ENCODE measurements around the gene RASGEF1B.
"Not testable (repeated sequence)": the region's sequence is repeated elsewhere in the genome, so short reads cannot be mapped to it uniquely, and the experiment has no call there.

The RASGEF1B gene

GRCh38 chr4:81422595-81422994 is 49.1 kb downstream of the RASGEF1B start:
- H3K27me3 ChIP-seq (replicated peaks; ENCODE audit: control insufficient read depth, insufficient read depth, low read length, poor library complexity, severe bottlenecking) = no peaks in the 10 kb centered on the region
- H3K4me1 ChIP-seq (ENCODE audit: control insufficient read depth, insufficient read depth, low read length, poor library complexity, severe bottlenecking) = no peaks in the 10 kb centered on the region
- no peaks in the 10 kb centered on the region for H3K9me3 ChIP-seq (ENCODE audit: control insufficient read depth, low read length)
- H3K36me3 ChIP-seq (ENCODE audit: control insufficient read depth, insufficient read depth, low read length) = no peaks in the 10 kb centered on the region
- no peak overlapping the region for H3K27ac ChIP-seq (ENCODE audit: insufficient read depth, low read length, poor library complexity, severe bottlenecking)
- DNase-seq = no peak
- no peak overlapping the region for H3K4me3 ChIP-seq (ENCODE audit: insufficient read depth, low read depth, low read length, poor library complexity, severe bottlenecking)

- H3K27ac ChIP-seq (ENCODE audit: insufficient read depth, low read length, poor library complexity, severe bottlenecking) = no peak overlapping the region
- H3K27me3 ChIP-seq (replicated peaks; ENCODE audit: control insufficient read depth, insufficient read depth, low read length, poor library complexity, severe bottlenecking) = no peaks in the 10 kb centered on the region
- no peaks in the 10 kb centered on the region for H3K36me3 ChIP-seq (ENCODE audit: control insufficient read depth, insufficient read depth, low read length)
- H3K9me3 ChIP-seq (ENCODE audit: control insufficient read depth, low read length) = no peaks in the 10 kb centered on the region
- no peak for DNase-seq
- H3K4me1 ChIP-seq (ENCODE audit: control insufficient read depth, insufficient read depth, low read length, poor library complexity, severe bottlenecking) = no peaks in the 10 kb centered on the region
- H3K4me3 ChIP-seq (ENCODE audit: insufficient read depth, low read depth, low read length, poor library complexity, severe bottlenecking) = no peak overlapping the region
These were observed 50.1 kb downstream of the RASGEF1B start for GRCh38 chr4:81421346-81422218.

- H3K27me3 ChIP-seq (replicated peaks; ENCODE audit: control insufficient read depth, insufficient read depth, low read length, poor library complexity, severe bottlenecking) = no peaks in the 10 kb centered on the region
- no peak for DNase-seq
- no peak overlapping the region for H3K4me3 ChIP-seq (ENCODE audit: insufficient read depth, low read depth, low read length, poor library complexity, severe bottlenecking)
- no peaks in the 10 kb centered on the region for H3K4me1 ChIP-seq (ENCODE audit: control insufficient read depth, insufficient read depth, low read length, poor library complexity, severe bottlenecking)
- no peaks in the 10 kb centered on the region for H3K36me3 ChIP-seq (ENCODE audit: control insufficient read depth, insufficient read depth, low read length)
- H3K27ac ChIP-seq (ENCODE audit: insufficient read depth, low read length, poor library complexity, severe bottlenecking) = no peak overlapping the region
- H3K9me3 ChIP-seq (ENCODE audit: control insufficient read depth, low read length) = no peaks in the 10 kb centered on the region
These were observed 53.1 kb downstream of the RASGEF1B start for GRCh38 chr4:81418572-81418971.

GRCh38 chr4:81412946-81413495 is 58.7 kb downstream of the RASGEF1B start:
- H3K4me1 ChIP-seq (ENCODE audit: control insufficient read depth, insufficient read depth, low read length, poor library complexity, severe bottlenecking) = no peaks in the 10 kb centered on the region
- H3K27me3 ChIP-seq (replicated peaks; ENCODE audit: control insufficient read depth, insufficient read depth, low read length, poor library complexity, severe bottlenecking) = no peaks in the 10 kb centered on the region
- no peak overlapping the region for H3K4me3 ChIP-seq (ENCODE audit: insufficient read depth, low read depth, low read length, poor library complexity, severe bottlenecking)
- no peak overlapping the region for H3K27ac ChIP-seq (ENCODE audit: insufficient read depth, low read length, poor library complexity, severe bottlenecking)
- no peaks in the 10 kb centered on the region for H3K36me3 ChIP-seq (ENCODE audit: control insufficient read depth, insufficient read depth, low read length)
- DNase-seq = no peak
- no peaks in the 10 kb centered on the region for H3K9me3 ChIP-seq (ENCODE audit: control insufficient read depth, low read length)

- H3K4me1 ChIP-seq (ENCODE audit: control insufficient read depth, insufficient read depth, low read length, poor library complexity, severe bottlenecking) = no peaks in the 10 kb centered on the region
- DNase-seq = no peak
- no peak overlapping the region for H3K4me3 ChIP-seq (ENCODE audit: insufficient read depth, low read depth, low read length, poor library complexity, severe bottlenecking)
- no peaks in the 10 kb centered on the region for H3K9me3 ChIP-seq (ENCODE audit: control insufficient read depth, low read length)
- H3K27ac ChIP-seq (ENCODE audit: insufficient read depth, low read length, poor library complexity, severe bottlenecking) = no peak overlapping the region
- H3K36me3 ChIP-seq (ENCODE audit: control insufficient read depth, insufficient read depth, low read length) = no peaks in the 10 kb centered on the region
- H3K27me3 ChIP-seq (replicated peaks; ENCODE audit: control insufficient read depth, insufficient read depth, low read length, poor library complexity, severe bottlenecking) = no peaks in the 10 kb centered on the region
These were observed 61.0 kb downstream of the RASGEF1B start for GRCh38 chr4:81410680-81411079.

- H3K36me3 ChIP-seq (ENCODE audit: control insufficient read depth, insufficient read depth, low read length) = no peaks in the 10 kb centered on the region
These were observed 61.9 kb downstream of the RASGEF1B start for GRCh38 chr4:81409836-81410235.

GRCh38 chr4:81408341-81408740 is 63.4 kb downstream of the RASGEF1B start:
- DNase-seq = no peak
- H3K4me1 ChIP-seq (ENCODE audit: control insufficient read depth, insufficient read depth, low read length, poor library complexity, severe bottlenecking) = no peaks in the 10 kb centered on the region
- no peaks in the 10 kb centered on the region for H3K27me3 ChIP-seq (replicated peaks; ENCODE audit: control insufficient read depth, insufficient read depth, low read length, poor library complexity, severe bottlenecking)
- no peaks in the 10 kb centered on the region for H3K9me3 ChIP-seq (ENCODE audit: control insufficient read depth, low read length)
- no peaks in the 10 kb centered on the region for H3K36me3 ChIP-seq (ENCODE audit: control insufficient read depth, insufficient read depth, low read length)
- H3K4me3 ChIP-seq (ENCODE audit: insufficient read depth, low read depth, low read length, poor library complexity, severe bottlenecking) = no peak overlapping the region
- no peak overlapping the region for H3K27ac ChIP-seq (ENCODE audit: insufficient read depth, low read length, poor library complexity, severe bottlenecking)

More at GRCh38 chr4:81409836-81410235, 61.9 kb downstream of the RASGEF1B start:
- Histone ChIP-seq H3K27ac (ENCODE audit: insufficient read depth, low read length, poor library complexity, severe bottlenecking) (no peak overlapping the region), H3K27me3 (replicated peaks; ENCODE audit: control insufficient read depth, insufficient read depth, low read length, poor library complexity, severe bottlenecking) (no peaks in the 10 kb centered on the region), H3K9me3 (ENCODE audit: control insufficient read depth, low read length) (no peaks in the 10 kb centered on the region), H3K4me1 (ENCODE audit: control insufficient read depth, insufficient read depth, low read length, poor library complexity, severe bottlenecking) (no peaks in the 10 kb centered on the region), H3K4me3 (ENCODE audit: insufficient read depth, low read depth, low read length, poor library complexity, severe bottlenecking) (no peak overlapping the region)
- no peak for DNase-seq

GRCh38 chr4:81407726-81408125 is 64.0 kb downstream of the RASGEF1B start:
- no peaks in the 10 kb centered on the region for H3K27me3 ChIP-seq (replicated peaks; ENCODE audit: control insufficient read depth, insufficient read depth, low read length, poor library complexity, severe bottlenecking)
- H3K4me3 ChIP-seq (ENCODE audit: insufficient read depth, low read depth, low read length, poor library complexity, severe bottlenecking) = no peak overlapping the region
- no peak for DNase-seq
- H3K9me3 ChIP-seq (ENCODE audit: control insufficient read depth, low read length) = no peaks in the 10 kb centered on the region
- no peaks in the 10 kb centered on the region for H3K4me1 ChIP-seq (ENCODE audit: control insufficient read depth, insufficient read depth, low read length, poor library complexity, severe bottlenecking)
- no peak overlapping the region for H3K27ac ChIP-seq (ENCODE audit: insufficient read depth, low read length, poor library complexity, severe bottlenecking)
- no peaks in the 10 kb centered on the region for H3K36me3 ChIP-seq (ENCODE audit: control insufficient read depth, insufficient read depth, low read length)

- H3K27ac ChIP-seq (ENCODE audit: insufficient read depth, low read length, poor library complexity, severe bottlenecking); H3K4me1 ChIP-seq (ENCODE audit: control insufficient read depth, insufficient read depth, low read length, poor library complexity, severe bottlenecking); H3K36me3 ChIP-seq (ENCODE audit: control insufficient read depth, insufficient read depth, low read length); DNase-seq; H3K4me3 ChIP-seq (ENCODE audit: insufficient read depth, low read depth, low read length, poor library complexity, severe bottlenecking); H3K27me3 ChIP-seq (replicated peaks; ENCODE audit: control insufficient read depth, insufficient read depth, low read length, poor library complexity, severe bottlenecking); H3K9me3 ChIP-seq (ENCODE audit: control insufficient read depth, low read length): not testable (repeated sequence)
These were observed 65.2 kb downstream of the RASGEF1B start for GRCh38 chr4:81406481-81406880.

- Histone ChIP-seq H3K9me3 (ENCODE audit: control insufficient read depth, low read length) (no peaks in the 10 kb centered on the region), H3K27me3 (replicated peaks; ENCODE audit: control insufficient read depth, insufficient read depth, low read length, poor library complexity, severe bottlenecking) (no peaks in the 10 kb centered on the region), H3K27ac (ENCODE audit: insufficient read depth, low read length, poor library complexity, severe bottlenecking) (no peak overlapping the region), H3K4me3 (ENCODE audit: insufficient read depth, low read depth, low read length, poor library complexity, severe bottlenecking) (no peak overlapping the region), H3K36me3 (ENCODE audit: control insufficient read depth, insufficient read depth, low read length) (no peaks in the 10 kb centered on the region), H3K4me1 (ENCODE audit: control insufficient read depth, insufficient read depth, low read length, poor library complexity, severe bottlenecking) (no peaks in the 10 kb centered on the region)
- DNase-seq = peak in 1 of 3 donors; percentile 31
These were observed 65.8 kb downstream of the RASGEF1B start for GRCh38 chr4:81405900-81406401.

Data from effector memory CD4-positive, alpha-beta T cell (primary cell).